ENCODE data around the gene AK8.
"Not testable (repeated sequence)": the region's sequence is repeated elsewhere in the genome, so short reads cannot be mapped to it uniquely, and the experiment has no call there.

GRCh38 chr9:132718381-132718928 is 159.6 kb downstream of the AK8 start:
- TF ChIP-seq, protein P1, sequence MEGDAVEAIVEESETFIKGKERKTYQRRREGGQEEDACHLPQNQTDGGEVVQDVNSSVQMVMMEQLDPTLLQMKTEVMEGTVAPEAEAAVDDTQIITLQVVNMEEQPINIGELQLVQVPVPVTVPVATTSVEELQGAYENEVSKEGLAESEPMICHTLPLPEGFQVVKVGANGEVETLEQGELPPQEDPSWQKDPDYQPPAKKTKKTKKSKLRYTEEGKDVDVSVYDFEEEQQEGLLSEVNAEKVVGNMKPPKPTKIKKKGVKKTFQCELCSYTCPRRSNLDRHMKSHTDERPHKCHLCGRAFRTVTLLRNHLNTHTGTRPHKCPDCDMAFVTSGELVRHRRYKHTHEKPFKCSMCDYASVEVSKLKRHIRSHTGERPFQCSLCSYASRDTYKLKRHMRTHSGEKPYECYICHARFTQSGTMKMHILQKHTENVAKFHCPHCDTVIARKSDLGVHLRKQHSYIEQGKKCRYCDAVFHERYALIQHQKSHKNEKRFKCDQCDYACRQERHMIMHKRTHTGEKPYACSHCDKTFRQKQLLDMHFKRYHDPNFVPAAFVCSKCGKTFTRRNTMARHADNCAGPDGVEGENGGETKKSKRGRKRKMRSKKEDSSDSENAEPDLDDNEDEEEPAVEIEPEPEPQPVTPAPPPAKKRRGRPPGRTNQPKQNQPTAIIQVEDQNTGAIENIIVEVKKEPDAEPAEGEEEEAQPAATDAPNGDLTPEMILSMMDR (conservative IDR thresholded peaks at IDR 0.05; ENCODE audit: low read depth, low read length), result not testable (repeated sequence)
- not testable (repeated sequence) for TF ChIP-seq EZH2 (IDR thresholded peaks at IDR 0.05; ENCODE audit: borderline replicate concordance, low read depth, low read length, poor library complexity, severe bottlenecking)
